NCI-H187 (cell line): ENCODE results near the gene ABCA13.

Source experiments
- DNase-seq, 2 experiments: peaks; one replicate each; lab custom pipeline; 2025; lab: John Stamatoyannopoulos, UW

The ABCA13 gene

GRCh38 chr7:48381571-48381970 is 210.3 kb downstream of the ABCA13 start:
- DNase-seq: no peak

GRCh38 chr7:48384180-48384752 is 213.0 kb downstream of the ABCA13 start:
- DNase-seq: no peak

- DNase-seq: no peak
These were observed 216.7 kb downstream of the ABCA13 start for GRCh38 chr7:48387932-48388331.

- no peak for DNase-seq
These were observed 217.7 kb downstream of the ABCA13 start for GRCh38 chr7:48388911-48389310.

- no peak for DNase-seq
These were observed 218.7 kb downstream of the ABCA13 start for GRCh38 chr7:48389977-48390376.

GRCh38 chr7:48390388-48391327 is 219.4 kb downstream of the ABCA13 start:
- no peak for DNase-seq

- DNase-seq: no peak
These were observed 226.9 kb downstream of the ABCA13 start for GRCh38 chr7:48398191-48398590.

- no peak for DNase-seq
These were observed 231.5 kb downstream of the ABCA13 start for GRCh38 chr7:48402721-48403120.

- no peak for DNase-seq
These were observed 237.5 kb downstream of the ABCA13 start for GRCh38 chr7:48408731-48409130.

GRCh38 chr7:48411619-48412018 is 240.4 kb downstream of the ABCA13 start:
- DNase-seq: no peak

GRCh38 chr7:48414011-48414732 is 242.9 kb downstream of the ABCA13 start:
- no peak for DNase-seq

GRCh38 chr7:48416327-48416908 is 245.2 kb downstream of the ABCA13 start:
- no peak for DNase-seq

GRCh38 chr7:48419401-48419800 is 248.1 kb downstream of the ABCA13 start:
- DNase-seq: no peak

- DNase-seq: no peak
These were observed 248.9 kb downstream of the ABCA13 start for GRCh38 chr7:48420206-48420605.

- no peak for DNase-seq
These were observed 250.1 kb downstream of the ABCA13 start for GRCh38 chr7:48421357-48421756.

GRCh38 chr7:48424731-48425130 is 253.5 kb downstream of the ABCA13 start:
- DNase-seq: no peak

GRCh38 chr7:48426331-48426965 is 255.2 kb downstream of the ABCA13 start:
- no peak for DNase-seq

- DNase-seq: no peak
These were observed 255.8 kb downstream of the ABCA13 start for GRCh38 chr7:48426966-48427555.

GRCh38 chr7:48427671-48428070 is 256.4 kb downstream of the ABCA13 start:
- no peak for DNase-seq

GRCh38 chr7:48428091-48428684 is 256.9 kb downstream of the ABCA13 start:
- no peak for DNase-seq

GRCh38 chr7:48429117-48429516 is 257.9 kb downstream of the ABCA13 start:
- no peak for DNase-seq
